KMS-11 (cell line): ENCODE results near the gene WDR49.

ENCODE experiments used
- H2AFZ ChIP-seq: fragments of 200-600 bp; sonication (generic); 2 replicates; pipeline ENCODE4 v1.6.1; 2016; ENCODE audit warnings: antibody characterized with exemption, mixed run types, low read depth
- H3K27ac ChIP-seq: fragments of 200-600 bp; sonication (generic); 2 replicates; pipeline ENCODE4 v1.6.1; 2016; ENCODE audit warnings: mild to moderate bottlenecking, mixed run types
- H3K27me3 ChIP-seq: fragments of 200-600 bp; sonication (generic); 2 replicates; pipeline ENCODE4 v1.6.1; 2017; ENCODE audit warnings: mild to moderate bottlenecking, low read depth, mixed run types, moderate library complexity; ENCODE audit not compliant: insufficient read depth
- H3K36me3 ChIP-seq: fragments of 200-600 bp; sonication (generic); 2 replicates; pipeline ENCODE4 v1.6.1; 2017; ENCODE audit warnings: mild to moderate bottlenecking, mixed run types; ENCODE audit not compliant: insufficient read depth
- H3K4me1 ChIP-seq: fragments of 200-600 bp; sonication (generic); 2 replicates; pipeline ENCODE4 v1.6.1; 2016; ENCODE audit warnings: mild to moderate bottlenecking, low read depth, mixed run types; ENCODE audit not compliant: poor library complexity, severe bottlenecking
- H3K4me2 ChIP-seq: fragments of 200-600 bp; sonication (generic); 2 replicates; pipeline ENCODE4 v1.7.0; 2016; ENCODE audit warnings: mild to moderate bottlenecking, mixed run types
- H3K4me3 ChIP-seq: fragments of 200-600 bp; sonication (generic); IDR thresholded peaks from 2 replicates; pipeline ENCODE4 v1.6.1; 2017; ENCODE audit warnings: low read depth, low read length, mixed read lengths; ENCODE audit not compliant: insufficient read depth
- H3K79me2 ChIP-seq: fragments of 200-600 bp; sonication (generic); 2 replicates; pipeline ENCODE4 v1.6.1; 2016; ENCODE audit warnings: low read depth, mixed run types; ENCODE audit not compliant: insufficient read depth
- H3K9ac ChIP-seq: fragments of 200-600 bp; sonication (generic); 2 replicates; pipeline ENCODE4 v1.6.1; 2016; ENCODE audit warnings: mild to moderate bottlenecking, mixed run types
- H4K20me1 ChIP-seq: fragments of 200-600 bp; sonication (generic); 2 replicates; pipeline ENCODE4 v1.6.1; 2016; ENCODE audit warnings: mild to moderate bottlenecking, mixed run types; ENCODE audit not compliant: insufficient read depth
- CTCF ChIP-seq: fragments of 200-600 bp; sonication (generic); conservative IDR thresholded peaks from 2 replicates; pipeline ENCODE4 v1.6.1; 2017; ENCODE audit warnings: low read depth, mild to moderate bottlenecking, antibody characterized with exemption, low read length, moderate library complexity, mixed read lengths

Gene WDR49

DNA sequence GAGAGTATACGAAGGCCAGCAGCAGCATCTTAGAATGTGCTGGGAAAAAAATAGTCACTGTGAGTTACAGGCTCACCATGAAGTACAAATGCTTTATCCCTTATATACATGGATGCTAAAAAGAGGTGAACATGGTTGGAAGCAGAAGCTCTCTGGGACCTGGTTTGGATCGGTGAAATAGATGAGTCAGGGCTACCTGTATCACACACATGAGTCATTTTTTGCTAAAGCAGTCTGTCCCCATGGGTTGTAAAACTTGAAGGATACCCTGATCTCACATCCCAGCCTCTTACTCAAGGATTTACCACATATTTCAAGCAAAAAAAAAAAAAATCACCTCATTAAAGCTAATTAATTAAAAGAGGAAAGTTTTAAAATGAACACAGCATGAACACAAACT, 173.0 kb downstream of the WDR49 start:
- no peak overlapping the region for H3K4me3 ChIP-seq
- H4K20me1 ChIP-seq, result no peaks in the 10 kb centered on the region
- H3K27ac ChIP-seq, result no peak overlapping the region
- no peak for TF ChIP-seq CTCF
- no peak overlapping the region for H3K4me2 ChIP-seq
- H3K27me3 ChIP-seq, result no peaks in the 10 kb centered on the region
- H3K79me2 ChIP-seq, result no peaks in the 10 kb centered on the region
- no peak overlapping the region for H2AFZ ChIP-seq
- no peaks in the 10 kb centered on the region for H3K4me1 ChIP-seq
- H3K9ac ChIP-seq, result no peak overlapping the region
- no peaks in the 10 kb centered on the region for H3K36me3 ChIP-seq

GRCh38 chr3:167473863-167474262, 179.9 kb downstream of the WDR49 start, which contains the start of gene SERPINI2:
Gene SERPINI2 (minus strand): TSS chr3:167474042. CDS start chr3:167471834, 2,208 bp downstream.
- TF ChIP-seq CTCF, result no peak
- no peak within 1 kb of the TSS for H3K4me3 ChIP-seq
- no peaks in the 10 kb centered on the region for H4K20me1 ChIP-seq
- H3K4me1 ChIP-seq, result no peaks in the 10 kb centered on the region
- no peak within 1 kb of the TSS for H3K27ac ChIP-seq
- no peaks in the 10 kb centered on the region for H3K36me3 ChIP-seq
- no peaks in the 10 kb centered on the region for H3K27me3 ChIP-seq
- H3K9ac ChIP-seq, result no peak within 1 kb of the TSS
- H3K4me2 ChIP-seq, result no peak within 1 kb of the TSS
- no peak within 1 kb of the TSS for H2AFZ ChIP-seq
- no peaks in the 10 kb centered on the region for H3K79me2 ChIP-seq

DNA sequence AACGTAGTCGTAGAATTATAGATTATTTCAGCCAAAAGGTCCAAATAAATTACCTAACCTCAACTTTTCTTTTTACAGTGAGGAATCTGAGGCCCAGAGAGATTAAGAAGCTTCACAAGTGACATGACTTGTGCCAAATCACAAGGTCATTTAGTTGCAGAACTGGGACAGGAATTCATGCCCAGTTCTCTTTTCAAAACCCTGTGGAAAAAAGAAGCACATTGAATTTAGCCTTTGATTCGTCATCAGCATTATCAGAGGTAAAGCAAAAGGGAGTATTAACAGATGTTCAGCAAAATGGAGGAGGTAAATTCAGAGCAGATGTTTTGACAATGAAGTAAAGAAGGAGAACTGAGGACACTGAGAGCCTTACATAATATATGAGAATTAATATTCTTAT, 184.4 kb downstream of the WDR49 start:
- no peaks in the 10 kb centered on the region for H4K20me1 ChIP-seq
- TF ChIP-seq CTCF, result no peak
- H3K4me1 ChIP-seq, result no peaks in the 10 kb centered on the region
- H3K79me2 ChIP-seq, result no peaks in the 10 kb centered on the region
- H3K9ac ChIP-seq, result no peak overlapping the region
- no peak overlapping the region for H3K4me3 ChIP-seq
- no peak overlapping the region for H2AFZ ChIP-seq
- H3K36me3 ChIP-seq, result no peaks in the 10 kb centered on the region
- no peaks in the 10 kb centered on the region for H3K27me3 ChIP-seq
- no peak overlapping the region for H3K4me2 ChIP-seq
- no peak overlapping the region for H3K27ac ChIP-seq

GRCh38 chr3:167467848-167468611, 185.7 kb downstream of the WDR49 start:
- no peak overlapping the region for H3K4me3 ChIP-seq
- no peak overlapping the region for H3K4me2 ChIP-seq
- no peaks in the 10 kb centered on the region for H3K4me1 ChIP-seq
- H3K9ac ChIP-seq, result no peak overlapping the region
- H3K79me2 ChIP-seq, result no peaks in the 10 kb centered on the region
- TF ChIP-seq CTCF, result no peak
- H3K27me3 ChIP-seq, result no peaks in the 10 kb centered on the region
- H3K27ac ChIP-seq, result no peak overlapping the region
- no peaks in the 10 kb centered on the region for H4K20me1 ChIP-seq
- no peak overlapping the region for H2AFZ ChIP-seq
- no peaks in the 10 kb centered on the region for H3K36me3 ChIP-seq
